Dermis microvascular lymphatic vessel endothelial cell (primary cell): Measurements from ENCODE around the gene SCAMP3. TPM values are rescaled to one million over a fixed set of nuclear protein-coding genes. Genes with fewer than 3 reads are reported as not detected.

Experiments used
- DNase-seq, 2 donors: peaks; one replicate each; pipeline versions ENCODE4 v3.0.0 to v3.0.0-alpha.2; 2010; ENCODE audit warnings: low read depth in 2 of 2
- total RNA-seq: library from RNA; depleted of rRNA; stranded (reverse); fragments of >200 nt; gene quantifications from 2 replicates; pipeline ENCODE4 v1.2.1, GENCODE V29; 2014

SCAMP3 gene
- total RNA-seq, 1 donor from 2014 or later: 24.8 TPM

GRCh38 chr1:155207806-155208540 lies 54.2 kb downstream of the SCAMP3 start, which contains the start of gene THBS3:
Gene THBS3 (minus strand): TSS chr1:155207897. CDS start chr1:155207876, 21 bp downstream.
- peak in 1 of 2 donors; percentile 50 for DNase-seq

- peak; percentile 74 to 84 for DNase-seq
Observed at GRCh38 chr1:155206891-155207805, 55.0 kb downstream of the SCAMP3 start.

Other genes starting within 250 kb of the SCAMP3 start
- gene DCST2, start 228.6 kb downstream of the SCAMP3 start, total RNA-seq: under 0.01 and 0.13 TPM in 2 replicates
- gene DCST1, start 228.5 kb downstream of the SCAMP3 start, total RNA-seq: not detected in 2 replicates
- gene ADAM15, start 211.0 kb downstream of the SCAMP3 start, total RNA-seq: 176 and 178 TPM in 2 replicates
- gene EFNA4, start 198.6 kb downstream of the SCAMP3 start, total RNA-seq: 12.2 and 17.4 TPM in 2 replicates
- 1.3 and 1.6 TPM in 2 replicates for gene EFNA3, start 183.5 kb downstream of the SCAMP3 start, total RNA-seq
- gene EFNA1, start 134.5 kb downstream of the SCAMP3 start, total RNA-seq: 132 and 215 TPM in 2 replicates
- gene SLC50A1, start 126.5 kb downstream of the SCAMP3 start, total RNA-seq: 48.5 and 48.7 TPM in 2 replicates
- gene DPM3, start 121.8 kb downstream of the SCAMP3 start, total RNA-seq: 24.7 and 40.4 TPM in 2 replicates
- 126 and 157 TPM in 2 replicates for gene KRTCAP2, start 89.1 kb downstream of the SCAMP3 start, total RNA-seq
- gene TRIM46, start 88.5 kb downstream of the SCAMP3 start, total RNA-seq: 1.8 and 1.9 TPM in 2 replicates
- gene THBS3, start 54.5 kb downstream of the SCAMP3 start, total RNA-seq: 11.0 and 19.5 TPM in 2 replicates
- 32.7 and 36.1 TPM in 2 replicates for gene MTX1, start 53.7 kb downstream of the SCAMP3 start, total RNA-seq
- gene ENTREP3, start 6.9 kb downstream of the SCAMP3 start, total RNA-seq: 3.0 and 4.2 TPM in 2 replicates
- gene CLK2, start 11.1 kb upstream of the SCAMP3 start, total RNA-seq: 13.6 and 23.4 TPM in 2 replicates
- 0.38 and 0.51 TPM in 2 replicates for gene HCN3, start 15.1 kb upstream of the SCAMP3 start, total RNA-seq
- gene PKLR, start 39.1 kb upstream of the SCAMP3 start, total RNA-seq: under 0.01 TPM in 1 of 2 replicates, not detected in the other
- gene FDPS, start 46.5 kb upstream of the SCAMP3 start, total RNA-seq: 401 and 490 TPM in 2 replicates
- gene RUSC1, start 58.5 kb upstream of the SCAMP3 start, total RNA-seq: 10.1 and 10.9 TPM in 2 replicates